ENCODE results near the gene TMEM236. TPM values are rescaled to one million over a fixed set of nuclear protein-coding genes. Genes with fewer than 3 reads are reported as not detected.

TMEM236 gene
- total and polyA plus RNA-seq, 2 donors (not counting 3 experiments of a cell fraction or from before 2014, with no cell fraction given): 0.24 to 0.29 TPM

DNA sequence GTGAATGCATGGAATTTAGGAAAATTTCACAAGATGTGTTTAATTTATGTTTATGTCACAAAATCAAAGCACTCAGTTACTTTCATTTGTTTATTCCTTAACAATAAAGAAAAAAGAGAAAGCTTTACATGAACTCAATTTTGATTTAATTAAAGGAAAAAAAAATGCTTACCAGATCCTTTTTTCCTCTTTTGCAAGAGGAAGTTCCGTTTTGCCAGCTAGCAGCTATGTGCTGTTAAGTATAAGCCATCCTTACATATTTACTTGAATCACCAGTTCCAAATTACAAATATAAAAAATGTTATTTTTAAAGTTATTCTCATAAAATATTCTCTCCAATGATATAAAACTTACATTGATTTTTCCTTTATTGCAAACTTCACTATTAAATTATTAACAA lies 69.9 kb downstream of the TMEM236 start:
- Histone ChIP-seq H3K4me2 (ENCODE audit: insufficient read depth, low read length) (no peak overlapping the region), H3K9me1 (replicated peaks; ENCODE audit: control insufficient read depth, extremely low read depth, insufficient read depth, low read length) (no peaks in the 10 kb centered on the region), H3K27ac (ENCODE audit: insufficient read depth, low read depth, low read length) (no peak overlapping the region), H3K9me3 (replicated peaks; ENCODE audit: control insufficient read depth, insufficient read depth, low read length) (no peaks in the 10 kb centered on the region), H3K4me3 (replicated peaks in 1 of 3; ENCODE audit: insufficient read depth in 1 of 3, low read depth in 1 of 3, low read length in 3 of 3) (no peak overlapping the region), H3K9ac (replicated peaks; ENCODE audit: extremely low read depth, insufficient read depth, low read length) (no peak overlapping the region), H4K20me1 (replicated peaks; ENCODE audit: control insufficient read depth, extremely low read depth, insufficient read depth, low read length) (no peaks in the 10 kb centered on the region), H2AFZ (ENCODE audit: low read depth, low read length) (no peak overlapping the region), H3K79me2 (ENCODE audit: control insufficient read depth, insufficient read depth, low read length) (no peaks in the 10 kb centered on the region), H3K27me3 (ENCODE audit: control insufficient read depth in 2 of 2, insufficient read depth in 2 of 2, low read length in 2 of 2) (no peaks in the 10 kb centered on the region), H3K36me3 (ENCODE audit: control insufficient read depth in 2 of 2, extremely low read depth in 1 of 2, insufficient read depth in 2 of 2, low read length in 2 of 2) (no peaks in the 10 kb centered on the region), H3K4me1 (ENCODE audit: control insufficient read depth, extremely low read depth, insufficient read depth, low read length) (peaks cover 14% of the 10 kb centered on the region)
- POLR2A ChIA-PET: no interaction called here
- intact Hi-C loops (cut with micrococcal nuclease) (no loop called here), dilution Hi-C loops (cut with MboI; ENCODE audit: extremely low pct_ligation_motif_present, low sequenced_read_pairs) (no loop called here)
- FAIRE-seq (no peak), DNase-seq (ENCODE audit: low read depth, low spot score) (no peak)
- no TSS peak for BruUV-seq (replicated peaks)
- TF ChIP-seq FOS (IDR thresholded peaks at IDR 0.05; ENCODE audit: borderline replicate concordance, insufficient read depth, low read length): no peak
- TF ChIP-seq MYC (IDR thresholded peaks at IDR 0.05; ENCODE audit: low read depth, low read length): no peak
- no peak for TF ChIP-seq POLR2A (IDR thresholded peaks at IDR 0.05; ENCODE audit: low read depth, low read length)
- CTCF ChIA-PET: interaction anchor here (0.7 to 1.5 kb wide), 4 partner anchors 12 to 46 kb away, joined by 3 read pairs; no protein-coding TSS in a partner anchor

DNA sequence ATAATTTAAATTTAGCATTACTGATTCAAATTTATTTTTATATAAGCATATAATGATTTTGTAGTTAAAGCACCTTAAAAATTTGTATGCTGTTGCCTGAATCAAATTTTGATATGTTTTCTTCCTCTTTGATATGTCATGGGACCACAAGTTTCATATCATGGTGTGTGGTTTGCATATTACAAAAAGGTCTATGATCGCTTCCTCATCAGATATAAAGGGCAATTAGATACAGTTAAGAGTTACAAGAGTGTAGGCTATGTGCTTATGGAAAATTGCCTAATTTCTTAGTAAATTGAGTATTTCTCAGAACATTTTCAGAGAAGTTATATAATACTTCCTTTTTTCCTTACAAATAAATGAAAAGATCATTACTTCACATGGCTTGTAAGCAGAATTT lies 79.3 kb downstream of the TMEM236 start:
- POLR2A ChIA-PET: no interaction called here
- BruUV-seq (replicated peaks): no TSS peak
- dilution Hi-C loops (cut with MboI; ENCODE audit: extremely low pct_ligation_motif_present, low sequenced_read_pairs) (no loop called here), intact Hi-C loops (cut with micrococcal nuclease) (no loop called here)
- CTCF ChIA-PET: no interaction called here
- Histone ChIP-seq H3K27me3 (ENCODE audit: control insufficient read depth in 2 of 2, insufficient read depth in 2 of 2, low read length in 2 of 2) (no peaks in the 10 kb centered on the region), H2AFZ (ENCODE audit: low read depth, low read length) (no peak overlapping the region), H3K9me1 (replicated peaks; ENCODE audit: control insufficient read depth, extremely low read depth, insufficient read depth, low read length) (no peaks in the 10 kb centered on the region), H3K27ac (ENCODE audit: insufficient read depth, low read depth, low read length) (no peak overlapping the region), H3K79me2 (ENCODE audit: control insufficient read depth, insufficient read depth, low read length) (no peaks in the 10 kb centered on the region), H4K20me1 (replicated peaks; ENCODE audit: control insufficient read depth, extremely low read depth, insufficient read depth, low read length) (no peaks in the 10 kb centered on the region), H3K4me1 (ENCODE audit: control insufficient read depth, extremely low read depth, insufficient read depth, low read length) (peaks cover 9% of the 10 kb centered on the region), H3K9me3 (replicated peaks; ENCODE audit: control insufficient read depth, insufficient read depth, low read length) (no peaks in the 10 kb centered on the region), H3K4me3 (replicated peaks in 1 of 3; ENCODE audit: insufficient read depth in 1 of 3, low read depth in 1 of 3, low read length in 3 of 3) (no peak overlapping the region), H3K4me2 (ENCODE audit: insufficient read depth, low read length) (no peak overlapping the region), H3K36me3 (ENCODE audit: control insufficient read depth in 2 of 2, extremely low read depth in 1 of 2, insufficient read depth in 2 of 2, low read length in 2 of 2) (no peaks in the 10 kb centered on the region), H3K9ac (replicated peaks; ENCODE audit: extremely low read depth, insufficient read depth, low read length) (no peak overlapping the region)
- FAIRE-seq (no peak), DNase-seq (ENCODE audit: low read depth, low spot score) (no peak)
- TF ChIP-seq POLR2AphosphoS5 (IDR thresholded peaks at IDR 0.05; ENCODE audit: insufficient read depth, low read depth, low read length): no peak
- no peak for TF ChIP-seq GATA2 (IDR thresholded peaks at IDR 0.05; ENCODE audit: insufficient read depth, insufficient read length, low read depth, low read length)
- TF ChIP-seq EZH2 (IDR thresholded peaks at IDR 0.05; ENCODE audit: borderline replicate concordance, low read depth, low read length, severe bottlenecking): no peak
- TF ChIP-seq, protein P1, sequence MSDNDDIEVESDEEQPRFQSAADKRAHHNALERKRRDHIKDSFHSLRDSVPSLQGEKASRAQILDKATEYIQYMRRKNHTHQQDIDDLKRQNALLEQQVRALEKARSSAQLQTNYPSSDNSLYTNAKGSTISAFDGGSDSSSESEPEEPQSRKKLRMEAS (IDR thresholded peaks at IDR 0.05; ENCODE audit: insufficient read depth, insufficient read length): no peak
- TF ChIP-seq, protein P2, sequence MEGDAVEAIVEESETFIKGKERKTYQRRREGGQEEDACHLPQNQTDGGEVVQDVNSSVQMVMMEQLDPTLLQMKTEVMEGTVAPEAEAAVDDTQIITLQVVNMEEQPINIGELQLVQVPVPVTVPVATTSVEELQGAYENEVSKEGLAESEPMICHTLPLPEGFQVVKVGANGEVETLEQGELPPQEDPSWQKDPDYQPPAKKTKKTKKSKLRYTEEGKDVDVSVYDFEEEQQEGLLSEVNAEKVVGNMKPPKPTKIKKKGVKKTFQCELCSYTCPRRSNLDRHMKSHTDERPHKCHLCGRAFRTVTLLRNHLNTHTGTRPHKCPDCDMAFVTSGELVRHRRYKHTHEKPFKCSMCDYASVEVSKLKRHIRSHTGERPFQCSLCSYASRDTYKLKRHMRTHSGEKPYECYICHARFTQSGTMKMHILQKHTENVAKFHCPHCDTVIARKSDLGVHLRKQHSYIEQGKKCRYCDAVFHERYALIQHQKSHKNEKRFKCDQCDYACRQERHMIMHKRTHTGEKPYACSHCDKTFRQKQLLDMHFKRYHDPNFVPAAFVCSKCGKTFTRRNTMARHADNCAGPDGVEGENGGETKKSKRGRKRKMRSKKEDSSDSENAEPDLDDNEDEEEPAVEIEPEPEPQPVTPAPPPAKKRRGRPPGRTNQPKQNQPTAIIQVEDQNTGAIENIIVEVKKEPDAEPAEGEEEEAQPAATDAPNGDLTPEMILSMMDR (IDR thresholded peaks at IDR 0.05; ENCODE audit: extremely low read depth in 1 of 2, insufficient read depth in 1 of 2, low read depth in 1 of 2, low read length in 2 of 2): no peak
- no peak for TF ChIP-seq JUN (IDR thresholded peaks at IDR 0.05; ENCODE audit: borderline replicate concordance, insufficient read depth, insufficient read length, low read depth)
- TF ChIP-seq MYC (IDR thresholded peaks at IDR 0.05; ENCODE audit: low read depth, low read length): no peak
- TF ChIP-seq FOS (IDR thresholded peaks at IDR 0.05; ENCODE audit: borderline replicate concordance, insufficient read depth, low read length): no peak
- no peak for TF ChIP-seq POLR2A (IDR thresholded peaks at IDR 0.05; ENCODE audit: low read depth, low read length)
